ENCODE data around the gene CKMT2. TPM values are rescaled to one million over a fixed set of nuclear protein-coding genes. Genes with fewer than 3 reads are reported as not detected.

CKMT2 gene
- total RNA-seq, 2 donors from 2014 or later = 2.1 to 2.3 TPM

- TF ChIP-seq CTCF (conservative IDR thresholded peaks at IDR 0.05) = no peak
- Histone ChIP-seq H3K27me3 (ENCODE audit: control insufficient read depth, insufficient read depth, low read length, poor library complexity, severe bottlenecking) (no peaks in the 10 kb centered on the region), H3K9ac (ENCODE audit: extremely low read depth, low read length, poor library complexity, severe bottlenecking) (no peak overlapping the region), H3K4me3 (ENCODE audit: low read length) (no peak overlapping the region), H3K4me1 (ENCODE audit: control insufficient read depth, insufficient read depth, low read length) (no peaks in the 10 kb centered on the region), H3K9me3 (ENCODE audit: control insufficient read depth, low read length) (peaks cover 4% of the 10 kb centered on the region), H3K36me3 (ENCODE audit: control insufficient read depth, insufficient read depth, low read length) (peaks cover 22% of the 10 kb centered on the region), H3K27ac (ENCODE audit: low read depth, low read length) (no peak overlapping the region)
- H3K27ac Mint-ChIP-seq = no peak overlapping the region
- no peak for DNase-seq
- H3K9me3 Mint-ChIP-seq = no peaks in the 10 kb centered on the region
- 92 to 95% methylated on average over 11 of the region's 11 CpGs for WGBS, 2 experiments (ENCODE audit: insufficient coverage in 1 of 2, insufficient read length in 1 of 2)
- no peak overlapping the region for H3K4me3 Mint-ChIP-seq
- H3K4me1 Mint-ChIP-seq = peaks cover 16% of the 10 kb centered on the region
- H3K36me3 Mint-ChIP-seq (ENCODE audit: low read depth) = peaks cover 30% of the 10 kb centered on the region
- no peaks in the 10 kb centered on the region for H3K27me3 Mint-ChIP-seq (ENCODE audit: insufficient read depth)
Observed at GRCh38 chr5:81209869-81210493, 23.1 kb upstream of the CKMT2 start.

GRCh38 chr5:81212211-81212751, 20.8 kb upstream of the CKMT2 start:
- Mint-ChIP-seq H3K4me3 (no peak overlapping the region), H3K9me3 (no peaks in the 10 kb centered on the region), H3K4me1 (peaks cover 16% of the 10 kb centered on the region), H3K27me3 (ENCODE audit: insufficient read depth) (no peaks in the 10 kb centered on the region), H3K36me3 (ENCODE audit: low read depth) (peaks cover 38% of the 10 kb centered on the region), H3K27ac (no peak overlapping the region)
- TF ChIP-seq CTCF (conservative IDR thresholded peaks at IDR 0.05) = peak; percentile 27
- Histone ChIP-seq H3K4me3 (ENCODE audit: low read length) (no peak overlapping the region), H3K4me1 (ENCODE audit: control insufficient read depth, insufficient read depth, low read length) (no peaks in the 10 kb centered on the region), H3K9ac (ENCODE audit: extremely low read depth, low read length, poor library complexity, severe bottlenecking) (no peak overlapping the region), H3K36me3 (ENCODE audit: control insufficient read depth, insufficient read depth, low read length) (peaks cover 17% of the 10 kb centered on the region), H3K27ac (ENCODE audit: low read depth, low read length) (no peak overlapping the region), H3K27me3 (ENCODE audit: control insufficient read depth, insufficient read depth, low read length, poor library complexity, severe bottlenecking) (no peaks in the 10 kb centered on the region), H3K9me3 (ENCODE audit: control insufficient read depth, low read length) (no peaks in the 10 kb centered on the region)
- DNase-seq = no peak
- 88 to 92% methylated on average over 7 to 11 of the region's 11 CpGs for WGBS, 2 experiments (ENCODE audit: insufficient coverage in 1 of 2, insufficient read length in 1 of 2)

GRCh38 chr5:81213070-81213469, 20.1 kb upstream of the CKMT2 start:
- peak; percentile 63 for DNase-seq
- no peaks in the 10 kb centered on the region for H3K27me3 Mint-ChIP-seq (ENCODE audit: insufficient read depth)
- no peak overlapping the region for H3K4me3 Mint-ChIP-seq
- H3K36me3 Mint-ChIP-seq (ENCODE audit: low read depth) = peaks cover 41% of the 10 kb centered on the region
- H3K4me1 ChIP-seq (ENCODE audit: control insufficient read depth, insufficient read depth, low read length) = no peaks in the 10 kb centered on the region
- no peak overlapping the region for H3K27ac ChIP-seq (ENCODE audit: low read depth, low read length)
- H3K27ac Mint-ChIP-seq = peak overlapping the region; percentile 31
- H3K9me3 ChIP-seq (ENCODE audit: control insufficient read depth, low read length) = no peaks in the 10 kb centered on the region
- no peak for TF ChIP-seq CTCF (conservative IDR thresholded peaks at IDR 0.05)
- 78% methylated on average over 3 of the region's 3 CpGs; no CpG with 5 or more reads in 1 of the 2 experiments for WGBS, 2 experiments (ENCODE audit: insufficient coverage in 1 of 2, insufficient read length in 1 of 2)
- H3K9ac ChIP-seq (ENCODE audit: extremely low read depth, low read length, poor library complexity, severe bottlenecking) = no peak overlapping the region
- H3K4me1 Mint-ChIP-seq = peaks cover 16% of the 10 kb centered on the region
- peaks cover 12% of the 10 kb centered on the region for H3K36me3 ChIP-seq (ENCODE audit: control insufficient read depth, insufficient read depth, low read length)
- no peaks in the 10 kb centered on the region for H3K9me3 Mint-ChIP-seq
- no peak overlapping the region for H3K4me3 ChIP-seq (ENCODE audit: low read length)
- H3K27me3 ChIP-seq (ENCODE audit: control insufficient read depth, insufficient read depth, low read length, poor library complexity, severe bottlenecking) = no peaks in the 10 kb centered on the region

Data from endodermal cell (in vitro differentiated cells).